Body of pancreas (tissue), 4 donors: Measurements from ENCODE around the gene UBE2E2. TPM values are rescaled to one million over a fixed set of nuclear protein-coding genes. Genes with fewer than 3 reads are reported as not detected.

Experiments used
- ATAC-seq: fragments of 150-250 bp; one replicate; pipeline ENCODE4 v1.9.1; 2016
- DNase-seq, 4 donors: peaks; one replicate each; pipeline ENCODE4 v3.0.0-alpha.2; 2019
- H3K27ac ChIP-seq, 4 donors: fragments of 200-600 bp; sonication (generic); 1 replicate in 3 of 4; 2 replicates in 1 of 4; pipeline versions ENCODE4 v1.5.1 to v1.6.1; 2016 to 2019; ENCODE audit warnings: mild to moderate bottlenecking in 1 of 4, mixed read lengths in 1 of 4, moderate library complexity in 1 of 4
- H3K27me3 ChIP-seq, 2 donors: fragments of 200-600 bp; sonication (generic); one replicate each; pipeline ENCODE4 v1.6.0; 2016; ENCODE audit warnings: mild to moderate bottlenecking in 1 of 2
- H3K36me3 ChIP-seq, 2 donors: fragments of 200-600 bp; sonication (generic); replicated peaks in 1 of 2; 2 replicates each; pipeline ENCODE4 v1.5.1; 2016; ENCODE audit warnings: low read depth in 2 of 2; ENCODE audit not compliant: insufficient read depth in 1 of 2
- H3K4me1 ChIP-seq: fragments of 200-600 bp; sonication (generic); one replicate; pipeline ENCODE4 v1.6.0; 2016
- H3K4me3 ChIP-seq, 2 donors: fragments of 200-600 bp; sonication (generic); 1 replicate in 1 of 2; 2 replicates in 1 of 2; pipeline ENCODE4 v1.5.1; 2016 to 2019
- H3K9me3 ChIP-seq, 3 donors: fragments of 200-600 bp; sonication (generic); 1 replicate in 2 of 3; 2 replicates in 1 of 3; pipeline ENCODE4 v1.5.1; 2016
- CTCF ChIP-seq, 7 experiments: fragments of 450-650 bp in 4 of 7; fragments of 200-600 bp in 3 of 7; sonication (generic) in 3 of 7; IDR thresholded peaks; one replicate each; pipeline ENCODE4 v1.5.1; 2016 to 2019; ENCODE audit warnings: antibody characterized with exemption in 7 of 7
- POLR2A ChIP-seq, 3 donors: fragments of 450-650 bp; IDR thresholded peaks; one replicate each; pipeline ENCODE4 v1.6.1; 2016; ENCODE audit warnings: antibody characterized with exemption in 3 of 3, mild to moderate bottlenecking in 2 of 3
- WGBS, 2 donors: methylation state at CpG; one replicate each; pipeline ENCODE4 v1.1.5; 2017; 5-methylcytosine and 5-hydroxymethylcytosine counted together
- intact Hi-C: fragments of 100-400 bp; cut with DNase I; formaldehyde crosslinking; loops from one replicate; pipeline ENCODE4 v1.15.1; 2023
- total RNA-seq, 2 donors: library from RNA; depleted of rRNA; stranded (reverse); fragments of >200 nt; gene quantifications; one replicate each; pipeline ENCODE4 v1.1.0, GENCODE V29; 2016

UBE2E2 gene
- 10 to 100 TPM in 1 of 2 donors, 1 to 10 TPM in 1; 7.8 to 23.7 TPM for total RNA-seq

- Histone ChIP-seq H3K4me3 (peak within 1 kb of the TSS; percentile 70 to 85), H3K4me1 (peaks cover 10% of the 10 kb centered on the region), H3K9me3 (no peaks in the 10 kb centered on the region), H3K27ac (peak within 1 kb of the TSS; percentile 56 to 76 (median 69)), H3K36me3 (no peaks in the 10 kb centered on the region), H3K27me3 (no peaks in the 10 kb centered on the region)
- intact Hi-C loops: no loop called here
- DNase-seq: peak; percentile 74 to 82 (median 75)
- WGBS, 2 donors: 0 to 1% methylated on average over 32 to 78 of the region's 101 CpGs
- TF ChIP-seq CTCF (IDR thresholded peaks at IDR 0.05): no peak
- TF ChIP-seq POLR2A (IDR thresholded peaks at IDR 0.05): peak; percentile 35 to 55 (median 51)
- peak; percentile 93 for ATAC-seq
Measured at GRCh38 chr3:23202921-23203707, at the start of gene UBE2E2. TSS of gene UBE2E2 (plus strand) at chr3:23203327.

- Histone ChIP-seq H3K4me3 (no peak overlapping the region), H3K4me1 (no peaks in the 10 kb centered on the region), H3K27me3 (no peaks in the 10 kb centered on the region), H3K9me3 (no peaks in the 10 kb centered on the region), H3K27ac (no peak overlapping the region), H3K36me3 (no peaks in the 10 kb centered on the region)
- WGBS, 2 donors: 32 to 45% methylated on average over 1 of the region's 1 CpG
- DNase-seq: no peak
- TF ChIP-seq CTCF (IDR thresholded peaks at IDR 0.05) (no peak), POLR2A (IDR thresholded peaks at IDR 0.05) (no peak)
- no peak for ATAC-seq
- intact Hi-C loops: no loop called here
Measured at GRCh38 chr3:23153436-23153835, 49.7 kb upstream of the UBE2E2 start.

- intact Hi-C loops: no loop called here
- Histone ChIP-seq H3K36me3 (no peaks in the 10 kb centered on the region), H3K27me3 (no peaks in the 10 kb centered on the region), H3K27ac (no peak overlapping the region), H3K9me3 (no peaks in the 10 kb centered on the region), H3K4me1 (no peaks in the 10 kb centered on the region), H3K4me3 (no peak overlapping the region)
- no peak for ATAC-seq
- no peak for DNase-seq
- whole genome bisulfite sequencing, 2 donors: 50 to 69% methylated on average over 3 of the region's 3 CpGs
- TF ChIP-seq CTCF (IDR thresholded peaks at IDR 0.05) (no peak), POLR2A (IDR thresholded peaks at IDR 0.05) (no peak)
Measured at GRCh38 chr3:23157331-23157730, 45.8 kb upstream of the UBE2E2 start.

- no peak for TF ChIP-seq POLR2A (IDR thresholded peaks at IDR 0.05)
- no peak for TF ChIP-seq CTCF (IDR thresholded peaks at IDR 0.05)
- DNase-seq: no peak
- H3K27ac ChIP-seq: no peak overlapping the region
- peak; percentile 33 for ATAC-seq
- 51 to 65% methylated on average over 2 of the region's 2 CpGs for WGBS, 2 donors
- no peaks in the 10 kb centered on the region for H3K9me3 ChIP-seq
- intact Hi-C loops: no loop called here
- no peak overlapping the region for H3K4me3 ChIP-seq
- H3K27me3 ChIP-seq: no peaks in the 10 kb centered on the region
- no peaks in the 10 kb centered on the region for H3K4me1 ChIP-seq
- no peaks in the 10 kb centered on the region for H3K36me3 ChIP-seq
Measured at GRCh38 chr3:23159929-23160328, 43.2 kb upstream of the UBE2E2 start.

GRCh38 chr3:23161308-23161707, 41.8 kb upstream of the UBE2E2 start:
- WGBS, 2 donors: 91 to 97% methylated on average over 2 of the region's 2 CpGs
- H3K4me1 ChIP-seq: no peaks in the 10 kb centered on the region
- ATAC-seq (no peak), DNase-seq (no peak)
- H3K27me3 ChIP-seq: no peaks in the 10 kb centered on the region
- intact Hi-C loops: no loop called here
- H3K27ac ChIP-seq: no peak overlapping the region
- H3K9me3 ChIP-seq: no peaks in the 10 kb centered on the region
- no peaks in the 10 kb centered on the region for H3K36me3 ChIP-seq
- TF ChIP-seq POLR2A (IDR thresholded peaks at IDR 0.05): no peak
- TF ChIP-seq CTCF (IDR thresholded peaks at IDR 0.05): no peak
- no peak overlapping the region for H3K4me3 ChIP-seq
